GM10266 (cell line): ENCODE measurements around the gene RBM17.
A peak's percentile ranks its signal among the peaks of the same experiment; 100 is the strongest.

Source experiments
- DNase-seq: peaks from one replicate; pipeline ENCODE4 v3.0.0; 2012; ENCODE audit errors: extremely low spot score
- CTCF ChIP-seq: IDR thresholded peaks from 2 replicates; pipeline ENCODE4 v1.5.1; 2012; ENCODE audit warnings: mild to moderate bottlenecking, low read depth; ENCODE audit not compliant: control insufficient read depth, insufficient read depth; ENCODE audit errors: missing control alignments

The RBM17 gene

GRCh38 chr10:6144406-6145165 is 55.8 kb downstream of the RBM17 start:
- peak; percentile 25 for TF ChIP-seq CTCF
- peak; percentile 94 for DNase-seq

GRCh38 chr10:6145166-6145987 is 56.5 kb downstream of the RBM17 start:
- TF ChIP-seq CTCF = no peak
- DNase-seq = no peak

- DNase-seq = no peak
- no peak for TF ChIP-seq CTCF
Measured at GRCh38 chr10:6146013-6146785, 57.4 kb downstream of the RBM17 start.

- TF ChIP-seq CTCF = no peak
- no peak for DNase-seq
Measured at GRCh38 chr10:6146921-6147320, 58.1 kb downstream of the RBM17 start.

GRCh38 chr10:6148251-6148701 is 59.4 kb downstream of the RBM17 start:
- peak; percentile 2 for TF ChIP-seq CTCF
- peak; percentile 67 for DNase-seq

GRCh38 chr10:6148908-6149307 is 60.1 kb downstream of the RBM17 start:
- no peak for TF ChIP-seq CTCF
- DNase-seq = no peak
